Gastrocnemius medialis (tissue), 4 donors: ENCODE data around the gene AVPR2. TPM values are rescaled to one million over a fixed set of nuclear protein-coding genes. Genes with fewer than 3 reads are reported as not detected.

Source experiments
- ATAC-seq, 2 donors: fragments of 150-250 bp; one replicate each; pipeline ENCODE4 v1.9.1; 2016
- DNase-seq, 2 donors: peaks; one replicate each; pipeline ENCODE4 v3.0.0-alpha.2; 2019
- H3K27ac ChIP-seq, 4 donors: fragments of 200-600 bp; sonication (generic); 1 replicate in 1 of 4; 2 replicates in 3 of 4; pipeline ENCODE4 v1.5.1; 2016 to 2018; ENCODE audit warnings: mild to moderate bottlenecking in 2 of 4, moderate library complexity in 1 of 4
- H3K27me3 ChIP-seq, 3 donors: fragments of 200-600 bp; sonication (generic) in 2 of 3; 1 replicate in 1 of 3; 2 replicates in 2 of 3; pipeline versions ENCODE4 v1.5.1 to v1.6.0; 2016 to 2019; ENCODE audit warnings: mild to moderate bottlenecking in 1 of 3, moderate library complexity in 1 of 3
- H3K36me3 ChIP-seq, 2 donors: fragments of 200-600 bp; sonication (generic) in 1 of 2; one replicate each; pipeline ENCODE4 v1.5.1; 2017 to 2018
- H3K4me1 ChIP-seq, 2 donors: fragments of 200-600 bp; sonication (generic) in 1 of 2; one replicate each; pipeline ENCODE4 v1.5.1; 2016 to 2017; ENCODE audit warnings: mild to moderate bottlenecking in 2 of 2
- H3K4me3 ChIP-seq, 4 donors: fragments of 200-600 bp; sonication (generic) in 3 of 4; 1 replicate in 1 of 4; 2 replicates in 3 of 4; pipeline ENCODE4 v1.5.1; 2016 to 2019; ENCODE audit warnings: mild to moderate bottlenecking in 2 of 4
- H3K9me3 ChIP-seq, 3 donors: fragments of 200-600 bp; sonication (generic) in 2 of 3; 1 replicate in 1 of 3; 2 replicates in 2 of 3; pipeline ENCODE4 v1.5.1; 2016 to 2019
- CTCF ChIP-seq, 5 experiments: fragments of 450-650 bp in 3 of 5; fragments of 200-600 bp in 2 of 5; sonication (generic) in 2 of 5; IDR thresholded peaks in 4 of 5; conservative IDR thresholded peaks in 1 of 5; 1 replicate in 4 of 5; 2 replicates in 1 of 5; pipeline ENCODE4 v1.5.1; 2016 to 2019; ENCODE audit warnings: antibody characterized with exemption in 5 of 5, mild to moderate bottlenecking in 3 of 5, moderate library complexity in 3 of 5
- POLR2A ChIP-seq, 2 donors: fragments of 450-650 bp; IDR thresholded peaks; one replicate each; pipeline ENCODE4 v1.6.1; 2017; ENCODE audit warnings: antibody characterized with exemption in 2 of 2, mild to moderate bottlenecking in 2 of 2, moderate library complexity in 2 of 2
- in situ Hi-C, 4 donors: fragments of 200-750 bp; cut with MboI; loops; one replicate each; pipeline versions ENCODE4 v1.15.0 to v1.8.0; 2017; ENCODE audit warnings: low sequenced_read_pairs in 4 of 4
- intact Hi-C: fragments of 100-400 bp; cut with DNase I; formaldehyde crosslinking; loops from one replicate; pipeline ENCODE4 v1.15.1; 2023; ENCODE audit warnings: low total_unique reads
- total RNA-seq, 4 donors: library from RNA; depleted of rRNA; stranded (reverse); fragments of >200 nt; gene quantifications; one replicate each; pipeline versions ENCODE4 v1.1.0 to v1.2.3, GENCODE V29; 2016

AVPR2 gene
- total RNA-seq, 4 donors from 2014 or later, result 1.5 to 3.8 (median 2.0) TPM

DNA sequence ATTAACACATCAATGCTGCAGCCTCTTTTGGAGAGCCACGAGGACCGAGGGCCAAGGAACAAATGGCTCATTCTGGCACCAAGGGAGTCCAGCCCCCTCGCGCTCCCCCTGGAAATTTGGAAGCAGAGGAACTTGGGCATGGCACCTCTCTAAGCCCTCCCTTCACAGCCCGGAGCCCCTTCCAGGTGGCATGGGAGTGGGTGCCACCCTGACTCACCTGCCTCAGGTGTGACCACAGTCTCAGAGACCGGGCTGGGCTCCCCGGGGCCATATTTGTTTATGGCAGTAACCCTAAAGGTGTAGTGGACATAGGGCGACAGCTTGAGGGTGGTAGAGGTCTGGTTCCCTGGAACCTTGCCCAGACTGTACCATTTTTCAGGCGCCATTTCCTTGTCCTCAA lies 37.3 kb upstream of the AVPR2 start:
- Histone ChIP-seq H3K4me1 (no peaks in the 10 kb centered on the region), H3K4me3 (no peak overlapping the region), H3K27ac (no peak overlapping the region), H3K27me3 (no peaks in the 10 kb centered on the region), H3K36me3 (no peaks in the 10 kb centered on the region), H3K9me3 (no peaks in the 10 kb centered on the region)
- ATAC-seq, result no peak
- in situ Hi-C loops, result no loop called here
- DNase-seq, result no peak
- TF ChIP-seq POLR2A (IDR thresholded peaks at IDR 0.05), result no peak
- TF ChIP-seq CTCF (IDR thresholded peaks at IDR 0.05 in 4 of 5, conservative IDR thresholded peaks at IDR 0.05 in 1 of 5), result no peak
- intact Hi-C loops, result no loop called here

GRCh38 chrX:153867671-153868070 lies 36.8 kb upstream of the AVPR2 start:
- no peaks in the 10 kb centered on the region for H3K27me3 ChIP-seq
- in situ Hi-C loops, result no loop called here
- no peaks in the 10 kb centered on the region for H3K9me3 ChIP-seq
- no peaks in the 10 kb centered on the region for H3K4me1 ChIP-seq
- H3K4me3 ChIP-seq, result no peak overlapping the region
- DNase-seq (no peak), ATAC-seq (no peak)
- intact Hi-C loops, result no loop called here
- no peaks in the 10 kb centered on the region for H3K36me3 ChIP-seq
- TF ChIP-seq CTCF (IDR thresholded peaks at IDR 0.05 in 4 of 5, conservative IDR thresholded peaks at IDR 0.05 in 1 of 5) (no peak), POLR2A (IDR thresholded peaks at IDR 0.05) (no peak)
- H3K27ac ChIP-seq, result no peak overlapping the region

DNA sequence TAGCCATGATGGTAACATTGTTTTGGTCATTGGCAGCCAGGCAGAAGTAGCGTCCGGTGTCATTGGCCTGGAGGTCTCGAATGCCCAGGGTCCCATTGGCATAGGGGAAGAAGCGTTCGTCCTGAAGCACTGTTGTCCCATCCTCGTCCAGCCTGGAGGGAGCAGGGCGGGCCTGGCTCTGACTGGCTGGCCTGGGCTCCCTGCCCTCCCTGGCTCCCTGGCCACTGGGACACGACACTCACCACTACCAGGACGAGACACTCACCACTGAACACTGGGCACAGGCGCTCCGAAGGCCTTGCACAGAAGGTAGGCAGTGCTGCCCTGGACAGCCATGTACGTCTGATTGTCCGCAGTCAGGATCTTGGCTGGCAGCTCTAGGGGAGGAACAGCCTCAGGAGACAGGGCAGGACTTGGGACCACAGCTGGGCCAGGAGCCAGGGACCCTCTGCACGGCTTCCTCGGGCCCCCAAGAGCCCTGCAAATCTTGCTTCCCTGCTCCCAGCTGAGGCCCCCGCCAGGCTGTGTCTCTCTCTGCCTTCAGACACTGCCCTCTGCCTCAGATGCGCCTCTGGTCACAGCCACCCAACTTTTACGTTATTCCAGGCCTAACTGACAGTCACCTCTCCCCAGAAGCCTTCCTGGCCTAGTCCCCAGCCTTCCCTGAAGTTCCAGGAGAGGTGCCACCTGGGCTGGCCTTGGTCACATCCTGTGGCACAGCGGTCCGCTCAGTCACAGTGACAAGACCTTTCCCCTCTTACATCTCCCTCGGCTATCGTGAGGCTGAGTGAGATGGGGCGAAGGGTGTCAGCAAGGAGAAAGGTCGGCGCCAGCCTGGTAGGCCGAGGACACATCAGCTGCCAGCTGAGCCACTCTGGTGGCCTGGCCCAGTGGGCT lies 35.6 kb upstream of the AVPR2 start:
- DNase-seq (no peak), ATAC-seq (no peak)
- Histone ChIP-seq H3K4me3 (no peak overlapping the region), H3K9me3 (no peaks in the 10 kb centered on the region), H3K4me1 (no peaks in the 10 kb centered on the region), H3K27ac (no peak overlapping the region), H3K36me3 (no peaks in the 10 kb centered on the region), H3K27me3 (no peaks in the 10 kb centered on the region)
- TF ChIP-seq POLR2A (IDR thresholded peaks at IDR 0.05), result no peak
- no peak for TF ChIP-seq CTCF (IDR thresholded peaks at IDR 0.05 in 4 of 5, conservative IDR thresholded peaks at IDR 0.05 in 1 of 5)
- in situ Hi-C loops (no loop called here), intact Hi-C loops (no loop called here)

DNA sequence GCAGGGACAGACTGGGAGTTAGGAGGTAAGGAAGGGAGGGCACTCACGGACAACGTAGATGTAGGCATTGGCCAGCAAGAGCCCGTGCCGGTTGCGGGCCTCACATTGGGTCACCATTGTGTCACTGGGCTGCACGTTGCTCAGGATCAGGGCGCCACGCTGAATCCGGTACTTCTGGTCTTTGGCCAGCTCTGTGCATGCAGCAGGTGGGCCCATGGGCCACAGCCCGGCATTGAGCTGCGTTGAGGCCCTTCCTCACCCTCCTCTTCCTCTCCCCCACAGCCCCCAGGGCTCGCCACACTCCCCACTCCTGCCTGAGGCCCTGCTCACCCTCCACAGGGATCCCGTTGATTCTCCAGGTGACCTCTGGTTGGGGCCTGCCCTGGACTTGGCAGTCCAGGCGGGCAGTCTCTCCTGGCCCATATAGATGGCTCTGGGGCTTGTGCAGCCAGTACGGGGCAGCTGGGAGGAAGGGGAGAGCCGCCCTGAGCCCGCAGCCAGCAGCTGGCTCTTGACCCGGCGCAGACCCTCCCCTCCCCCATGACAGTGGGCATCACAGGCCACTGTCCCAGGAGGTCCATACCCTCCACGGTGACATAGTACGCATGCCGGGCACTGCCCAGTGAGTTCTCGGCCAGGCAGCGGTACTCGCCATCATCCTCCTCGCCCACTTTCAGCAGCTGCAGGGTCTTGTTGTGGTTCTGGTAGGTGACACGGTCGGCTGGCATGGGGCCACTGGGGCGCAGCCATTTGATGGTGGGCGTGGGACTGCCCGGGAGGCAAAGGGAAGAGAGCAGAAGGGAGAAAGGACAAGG lies 34.8 kb upstream of the AVPR2 start:
- TF ChIP-seq POLR2A (IDR thresholded peaks at IDR 0.05) (no peak), CTCF (IDR thresholded peaks at IDR 0.05 in 4 of 5, conservative IDR thresholded peaks at IDR 0.05 in 1 of 5) (no peak)
- no peaks in the 10 kb centered on the region for H3K27me3 ChIP-seq
- in situ Hi-C loops, result no loop called here

More for the DNA sequence above, 34.8 kb upstream of the AVPR2 start:
- Histone ChIP-seq H3K27ac (no peak overlapping the region), H3K4me1 (no peaks in the 10 kb centered on the region), H3K4me3 (no peak overlapping the region), H3K9me3 (no peaks in the 10 kb centered on the region), H3K36me3 (no peaks in the 10 kb centered on the region)
- no peak for ATAC-seq
- no peak for DNase-seq
- intact Hi-C loops, result no loop called here
